ENCODE measurements around the gene NCAPG.

DNA sequence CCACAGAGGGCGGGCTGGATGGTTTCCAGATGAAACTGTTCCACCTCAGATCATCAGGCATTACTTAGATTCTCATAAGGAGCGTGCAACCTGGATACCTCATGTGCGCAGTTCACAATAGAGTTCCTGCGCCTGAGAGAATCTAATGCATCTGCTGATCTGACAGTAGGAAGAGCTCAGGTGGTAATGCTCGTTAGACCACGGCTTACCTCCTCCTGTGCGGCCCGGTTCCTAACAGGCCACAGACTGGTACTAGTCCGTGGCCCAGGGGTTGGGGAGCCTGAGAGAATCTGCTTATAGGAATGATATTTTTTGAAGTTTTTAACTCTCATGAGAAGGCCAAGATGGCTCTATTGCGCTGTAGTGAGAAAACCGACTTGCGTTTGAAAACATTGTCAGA, 5.4 kb downstream of the NCAPG start:
- TF ChIP-seq CTCF (conservative IDR thresholded peaks at IDR 0.05 in 1 of 2, IDR thresholded peaks at IDR 0.05 in 1 of 2; ENCODE audit: extremely low read depth in 1 of 2, insufficient read depth in 1 of 2, low read depth in 1 of 2, low read length in 2 of 2) (no peak), EZH2 (IDR thresholded peaks at IDR 0.05; ENCODE audit: borderline replicate concordance, low read length) (no peak)

Measured in mammary epithelial cell (primary cell).